HL-60 (cell line): ENCODE data around the gene RETREG2.
"Not testable (repeated sequence)": the region's sequence is repeated elsewhere in the genome, so short reads cannot be mapped to it uniquely, and the experiment has no call there.

ENCODE experiments used
- DNase-seq, 2 experiments: peaks; one replicate each; pipeline ENCODE4 v3.0.0-alpha.2; 2010 to 2020; ENCODE audit warnings: low read depth in 1 of 2, low spot score in 1 of 2
- H3K27ac ChIP-seq: fragments of 250-450 bp; sonication (Bioruptor Pico); replicated peaks from 2 replicates; pipeline ENCODE4 v1.5.1; 2020; ENCODE audit warnings: mild to moderate bottlenecking, moderate library complexity
- H3K27me3 ChIP-seq: fragments of 250-450 bp; sonication (Bioruptor Pico); 2 replicates; pipeline ENCODE4 v1.5.1; 2021; ENCODE audit warnings: mild to moderate bottlenecking, moderate library complexity; ENCODE audit not compliant: insufficient read depth, poor library complexity, severe bottlenecking
- H3K4me3 ChIP-seq: replicated peaks from 2 replicates; pipeline ENCODE4 v1.5.1; 2011; ENCODE audit warnings: mild to moderate bottlenecking, control low read depth, low read length; ENCODE audit not compliant: insufficient read depth
- GABPA ChIP-seq: IDR thresholded peaks from 2 replicates; pipeline ENCODE4 v1.6.1; 2012; ENCODE audit warnings: low read depth
- POLR2AphosphoS5 ChIP-seq: IDR thresholded peaks from 2 replicates; pipeline ENCODE4 v1.6.1; 2012; ENCODE audit warnings: low read depth
- SPI1 ChIP-seq: IDR thresholded peaks from 2 replicates; pipeline ENCODE4 v1.6.1; 2012; ENCODE audit warnings: low read depth, mild to moderate bottlenecking, borderline replicate concordance
- TF ChIP-seq, protein P1 (sequence below): IDR thresholded peaks from 2 replicates; pipeline ENCODE4 v1.6.1; 2012; ENCODE audit warnings: low read depth; ENCODE audit not compliant: insufficient replicate concordance
- TF ChIP-seq, protein P2 (sequence below): IDR thresholded peaks from one replicate; pipeline ENCODE4 v1.5.1; 2011; ENCODE audit warnings: low read length, control low read depth, inconsistent platforms; ENCODE audit not compliant: insufficient read depth

The RETREG2 gene

DNA sequence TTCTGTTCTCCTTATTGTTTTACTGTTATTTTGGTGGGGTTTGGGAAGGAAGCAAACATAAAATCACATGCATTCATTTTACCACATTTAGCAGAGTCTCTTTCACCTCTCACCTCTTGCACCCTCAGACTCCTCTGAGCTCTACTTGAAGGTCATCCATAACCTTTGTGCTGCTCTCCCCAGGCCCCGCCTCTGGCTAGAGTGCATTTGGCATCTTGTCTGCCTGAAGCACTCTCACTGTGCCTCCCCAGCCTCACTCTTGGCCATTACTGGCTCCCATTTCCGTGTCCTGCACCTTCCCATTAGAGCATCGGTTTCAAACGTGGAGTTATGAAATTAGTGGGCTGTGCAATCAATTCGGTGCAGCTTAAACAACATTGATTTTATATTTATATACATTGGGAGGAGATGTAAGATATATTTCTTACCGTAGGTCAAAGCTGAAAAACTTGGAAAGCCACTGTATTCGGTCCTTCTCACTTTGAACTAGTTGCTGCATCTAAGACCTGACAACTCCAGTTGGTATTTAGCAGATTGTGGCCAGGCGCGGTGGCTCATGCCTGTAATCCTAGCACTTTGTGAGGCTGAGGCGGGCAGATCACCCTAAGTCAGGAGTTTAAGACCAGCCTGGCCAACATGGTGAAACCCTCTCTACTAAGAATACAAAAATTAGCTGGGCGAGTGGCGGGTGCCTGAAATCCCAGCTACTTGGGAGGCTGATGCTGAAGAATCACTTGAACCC, 21.6 kb downstream of the RETREG2 start:
- Histone ChIP-seq H3K4me3 (no peak overlapping the region), H3K27me3 (no peaks in the 10 kb centered on the region), H3K27ac (no peak overlapping the region)
- DNase-seq = no peak
- TF ChIP-seq POLR2AphosphoS5 = no peak
- TF ChIP-seq, protein P1, sequence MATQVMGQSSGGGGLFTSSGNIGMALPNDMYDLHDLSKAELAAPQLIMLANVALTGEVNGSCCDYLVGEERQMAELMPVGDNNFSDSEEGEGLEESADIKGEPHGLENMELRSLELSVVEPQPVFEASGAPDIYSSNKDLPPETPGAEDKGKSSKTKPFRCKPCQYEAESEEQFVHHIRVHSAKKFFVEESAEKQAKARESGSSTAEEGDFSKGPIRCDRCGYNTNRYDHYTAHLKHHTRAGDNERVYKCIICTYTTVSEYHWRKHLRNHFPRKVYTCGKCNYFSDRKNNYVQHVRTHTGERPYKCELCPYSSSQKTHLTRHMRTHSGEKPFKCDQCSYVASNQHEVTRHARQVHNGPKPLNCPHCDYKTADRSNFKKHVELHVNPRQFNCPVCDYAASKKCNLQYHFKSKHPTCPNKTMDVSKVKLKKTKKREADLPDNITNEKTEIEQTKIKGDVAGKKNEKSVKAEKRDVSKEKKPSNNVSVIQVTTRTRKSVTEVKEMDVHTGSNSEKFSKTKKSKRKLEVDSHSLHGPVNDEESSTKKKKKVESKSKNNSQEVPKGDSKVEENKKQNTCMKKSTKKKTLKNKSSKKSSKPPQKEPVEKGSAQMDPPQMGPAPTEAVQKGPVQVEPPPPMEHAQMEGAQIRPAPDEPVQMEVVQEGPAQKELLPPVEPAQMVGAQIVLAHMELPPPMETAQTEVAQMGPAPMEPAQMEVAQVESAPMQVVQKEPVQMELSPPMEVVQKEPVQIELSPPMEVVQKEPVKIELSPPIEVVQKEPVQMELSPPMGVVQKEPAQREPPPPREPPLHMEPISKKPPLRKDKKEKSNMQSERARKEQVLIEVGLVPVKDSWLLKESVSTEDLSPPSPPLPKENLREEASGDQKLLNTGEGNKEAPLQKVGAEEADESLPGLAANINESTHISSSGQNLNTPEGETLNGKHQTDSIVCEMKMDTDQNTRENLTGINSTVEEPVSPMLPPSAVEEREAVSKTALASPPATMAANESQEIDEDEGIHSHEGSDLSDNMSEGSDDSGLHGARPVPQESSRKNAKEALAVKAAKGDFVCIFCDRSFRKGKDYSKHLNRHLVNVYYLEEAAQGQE = no peak
- TF ChIP-seq GABPA = no peak
- TF ChIP-seq, protein P2, sequence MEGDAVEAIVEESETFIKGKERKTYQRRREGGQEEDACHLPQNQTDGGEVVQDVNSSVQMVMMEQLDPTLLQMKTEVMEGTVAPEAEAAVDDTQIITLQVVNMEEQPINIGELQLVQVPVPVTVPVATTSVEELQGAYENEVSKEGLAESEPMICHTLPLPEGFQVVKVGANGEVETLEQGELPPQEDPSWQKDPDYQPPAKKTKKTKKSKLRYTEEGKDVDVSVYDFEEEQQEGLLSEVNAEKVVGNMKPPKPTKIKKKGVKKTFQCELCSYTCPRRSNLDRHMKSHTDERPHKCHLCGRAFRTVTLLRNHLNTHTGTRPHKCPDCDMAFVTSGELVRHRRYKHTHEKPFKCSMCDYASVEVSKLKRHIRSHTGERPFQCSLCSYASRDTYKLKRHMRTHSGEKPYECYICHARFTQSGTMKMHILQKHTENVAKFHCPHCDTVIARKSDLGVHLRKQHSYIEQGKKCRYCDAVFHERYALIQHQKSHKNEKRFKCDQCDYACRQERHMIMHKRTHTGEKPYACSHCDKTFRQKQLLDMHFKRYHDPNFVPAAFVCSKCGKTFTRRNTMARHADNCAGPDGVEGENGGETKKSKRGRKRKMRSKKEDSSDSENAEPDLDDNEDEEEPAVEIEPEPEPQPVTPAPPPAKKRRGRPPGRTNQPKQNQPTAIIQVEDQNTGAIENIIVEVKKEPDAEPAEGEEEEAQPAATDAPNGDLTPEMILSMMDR = no peak
- no peak for TF ChIP-seq SPI1

DNA sequence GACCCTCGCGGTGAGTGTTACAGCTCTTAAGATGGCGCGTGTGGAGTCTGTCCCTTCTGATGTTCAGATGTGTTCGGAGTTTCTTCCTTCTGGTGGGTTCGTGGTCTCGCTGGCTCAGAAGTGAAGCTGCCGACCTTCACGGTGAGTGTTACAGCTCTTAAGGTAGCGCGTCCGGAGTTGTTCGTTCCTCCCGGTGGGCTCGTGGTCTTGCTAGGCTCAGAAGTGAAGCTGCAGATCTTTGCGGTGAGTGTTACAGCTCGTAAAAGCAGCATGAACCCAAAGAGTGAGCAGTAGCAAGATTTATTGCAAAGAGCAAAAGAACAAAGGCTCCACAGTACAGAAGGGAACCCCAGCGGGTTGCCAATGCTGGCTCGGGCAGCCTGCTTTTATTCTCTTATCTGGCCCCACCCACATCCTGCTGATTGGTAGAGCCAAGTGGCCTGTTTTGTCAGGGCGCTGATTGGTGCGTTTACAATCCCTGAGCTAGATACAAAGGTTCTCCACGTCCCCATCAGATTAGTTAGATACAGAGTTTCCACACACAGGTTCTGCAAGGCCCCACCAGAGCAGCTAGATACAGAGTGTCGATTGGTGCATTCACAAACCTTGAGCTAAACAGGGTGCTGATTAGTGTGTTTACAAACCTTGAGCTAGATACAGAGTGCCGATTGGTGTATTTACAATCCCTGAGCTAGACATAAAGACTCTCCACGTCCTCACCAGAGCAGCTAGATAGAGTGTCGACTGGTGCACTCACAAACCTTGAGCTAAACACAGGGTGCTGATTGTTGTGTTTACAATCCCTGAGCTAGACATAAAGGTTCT, 22.6 kb downstream of the RETREG2 start:
- H3K27ac ChIP-seq, H3K4me3 ChIP-seq, H3K27me3 ChIP-seq, DNase-seq: not testable (repeated sequence)

DNA sequence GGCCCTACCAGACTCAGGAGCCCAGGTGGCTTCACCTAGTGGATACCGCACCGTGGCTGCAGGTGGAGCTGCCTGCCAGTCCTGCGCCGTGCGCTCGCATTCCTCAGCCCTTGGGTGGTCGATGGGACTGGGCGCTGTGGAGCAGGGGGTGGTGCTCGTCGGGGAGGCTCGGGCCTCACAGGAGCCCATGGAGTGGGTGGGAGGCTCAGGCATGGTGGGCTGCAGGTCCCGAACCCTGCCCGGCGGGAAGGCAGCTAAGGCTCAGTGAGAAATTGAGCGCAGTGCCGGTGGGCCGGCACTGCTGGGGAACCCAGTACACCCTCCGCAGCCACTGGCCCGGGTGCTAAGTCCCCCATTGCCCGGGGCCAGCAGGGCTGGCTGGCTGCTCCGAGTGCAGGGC, 23.3 kb downstream of the RETREG2 start:
- H3K4me3 ChIP-seq, DNase-seq, H3K27ac ChIP-seq, H3K27me3 ChIP-seq: not testable (repeated sequence)

DNA sequence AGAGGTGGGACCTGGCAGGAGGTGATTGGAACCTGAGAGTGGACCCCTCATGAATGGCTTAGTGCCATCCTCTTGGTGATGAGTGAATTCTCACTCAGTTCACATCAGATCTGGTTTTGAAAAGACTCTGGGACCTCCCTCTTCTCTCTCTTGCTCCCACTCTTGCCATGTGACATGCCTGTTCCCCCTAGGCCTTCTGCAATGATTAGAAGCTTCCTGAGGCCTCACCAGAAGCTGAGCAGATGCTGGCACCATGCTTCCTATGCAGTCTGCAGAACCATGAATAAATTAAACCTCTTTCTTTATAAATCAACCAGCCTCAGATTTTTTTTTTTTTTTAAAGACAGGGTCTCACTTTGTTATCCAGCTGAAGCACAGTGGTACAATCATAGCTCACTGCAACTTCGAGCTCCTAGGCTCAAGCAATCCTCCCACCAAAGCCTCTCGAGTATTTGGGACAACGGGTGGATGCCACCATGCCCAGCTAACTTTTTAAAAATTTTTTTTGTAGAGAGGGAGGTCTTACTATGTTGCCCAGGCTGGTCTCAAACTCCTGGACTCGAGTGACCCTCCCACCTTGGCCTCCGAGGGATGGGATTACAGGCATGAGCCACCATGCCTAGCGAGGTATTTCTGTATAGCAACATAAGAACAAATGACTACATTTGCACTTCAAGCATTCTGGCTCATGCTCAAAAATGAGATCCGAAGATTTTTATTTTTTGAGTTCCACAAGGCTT, 26.5 kb downstream of the RETREG2 start:
- Histone ChIP-seq H3K4me3 (no peak overlapping the region), H3K27ac (no peak overlapping the region), H3K27me3 (no peaks in the 10 kb centered on the region)
- DNase-seq = no peak
- TF ChIP-seq SPI1 = no peak
- no peak for TF ChIP-seq POLR2AphosphoS5
- TF ChIP-seq, protein P2 = no peak
- TF ChIP-seq GABPA = no peak

DNA sequence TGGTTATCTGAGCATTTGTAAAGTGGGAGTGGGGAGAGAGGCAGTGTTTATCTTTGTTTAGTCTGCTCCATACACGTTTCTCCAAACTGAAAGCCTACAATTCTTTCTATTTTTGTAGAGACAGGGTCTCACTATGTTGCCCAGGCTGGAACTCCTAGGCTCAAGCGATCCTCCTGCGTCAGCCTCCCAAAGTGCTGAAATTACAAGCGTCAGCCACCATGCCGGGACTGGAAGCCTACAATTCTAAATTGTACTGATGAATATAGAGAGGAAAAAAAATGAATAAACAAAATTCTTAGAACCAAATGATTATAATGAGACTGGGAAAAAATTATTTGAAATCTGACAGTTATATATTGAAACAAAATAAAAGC, 27.1 kb downstream of the RETREG2 start:
- no peak overlapping the region for H3K4me3 ChIP-seq
- TF ChIP-seq, protein P1 = no peak
- no peak for TF ChIP-seq POLR2AphosphoS5
- TF ChIP-seq GABPA = no peak
- TF ChIP-seq, protein P2 = no peak
- no peak for TF ChIP-seq SPI1

More for the DNA sequence above, 27.1 kb downstream of the RETREG2 start:
- DNase-seq = no peak
- Histone ChIP-seq H3K27me3 (no peaks in the 10 kb centered on the region), H3K27ac (no peak overlapping the region)
